Suprapubic skin (tissue), 4 donors: ENCODE measurements around the gene CDO1.

Experiments
- EP300 ChIP-seq: sonication (generic); formaldehyde crosslinking; IDR thresholded peaks from one replicate; pipeline ENCODE4 v1.6.1; 2017; ENCODE audit warnings: antibody characterized with exemption
- POLR2A ChIP-seq, 2 donors: fragments of 450-650 bp; IDR thresholded peaks; one replicate each; pipeline ENCODE4 v1.6.1; 2017; ENCODE audit warnings: antibody characterized with exemption in 2 of 2, mild to moderate bottlenecking in 2 of 2, moderate library complexity in 2 of 2
- POLR2AphosphoS5 ChIP-seq, 3 donors: sonication (generic); formaldehyde crosslinking; IDR thresholded peaks; one replicate each; pipeline ENCODE4 v1.6.1; 2017; ENCODE audit warnings: antibody characterized with exemption in 3 of 3
- TF ChIP-seq, protein P1 (sequence below), 2 donors: fragments of 200-600 bp in 1 of 2; fragments of 450-650 bp in 1 of 2; sonication (generic) in 1 of 2; IDR thresholded peaks; one replicate each; pipeline ENCODE4 v1.5.1; 2016 to 2019; ENCODE audit warnings: antibody characterized with exemption in 2 of 2, mild to moderate bottlenecking in 1 of 2, moderate library complexity in 1 of 2

DNA sequence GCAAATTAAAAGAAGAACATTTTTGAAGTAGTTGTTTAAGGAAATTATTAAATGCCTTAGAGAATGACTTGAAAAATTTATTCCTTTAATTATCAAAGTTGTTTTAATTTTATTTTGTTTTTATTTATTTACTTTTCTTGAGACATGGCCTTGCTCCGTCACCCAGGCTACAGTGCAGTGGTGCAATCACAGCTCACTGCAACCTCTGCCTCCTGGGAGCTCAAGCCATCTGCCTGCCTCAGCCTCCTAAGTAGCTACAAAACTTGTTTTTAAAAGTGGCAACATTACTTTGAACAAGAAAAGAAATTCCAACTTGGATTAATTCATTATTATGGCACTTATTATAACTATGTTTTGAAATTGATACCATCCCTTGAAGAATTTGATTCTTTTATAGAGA lies 29.0 kb downstream of the CDO1 start:
- TF ChIP-seq, protein P1, sequence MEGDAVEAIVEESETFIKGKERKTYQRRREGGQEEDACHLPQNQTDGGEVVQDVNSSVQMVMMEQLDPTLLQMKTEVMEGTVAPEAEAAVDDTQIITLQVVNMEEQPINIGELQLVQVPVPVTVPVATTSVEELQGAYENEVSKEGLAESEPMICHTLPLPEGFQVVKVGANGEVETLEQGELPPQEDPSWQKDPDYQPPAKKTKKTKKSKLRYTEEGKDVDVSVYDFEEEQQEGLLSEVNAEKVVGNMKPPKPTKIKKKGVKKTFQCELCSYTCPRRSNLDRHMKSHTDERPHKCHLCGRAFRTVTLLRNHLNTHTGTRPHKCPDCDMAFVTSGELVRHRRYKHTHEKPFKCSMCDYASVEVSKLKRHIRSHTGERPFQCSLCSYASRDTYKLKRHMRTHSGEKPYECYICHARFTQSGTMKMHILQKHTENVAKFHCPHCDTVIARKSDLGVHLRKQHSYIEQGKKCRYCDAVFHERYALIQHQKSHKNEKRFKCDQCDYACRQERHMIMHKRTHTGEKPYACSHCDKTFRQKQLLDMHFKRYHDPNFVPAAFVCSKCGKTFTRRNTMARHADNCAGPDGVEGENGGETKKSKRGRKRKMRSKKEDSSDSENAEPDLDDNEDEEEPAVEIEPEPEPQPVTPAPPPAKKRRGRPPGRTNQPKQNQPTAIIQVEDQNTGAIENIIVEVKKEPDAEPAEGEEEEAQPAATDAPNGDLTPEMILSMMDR (IDR thresholded peaks at IDR 0.05) = no peak
- TF ChIP-seq EP300 (no peak), POLR2A (IDR thresholded peaks at IDR 0.05) (no peak), POLR2AphosphoS5 (IDR thresholded peaks at IDR 0.05) (no peak)
